OCI-LY7 (cell line): ENCODE measurements around the gene ABHD12. TPM values are rescaled to one million over a fixed set of nuclear protein-coding genes. Genes with fewer than 3 reads are reported as not detected.

Experiments used
- BruUV-seq: library from RNA; stranded (reverse); fragments of 400-500 nt; replicated peaks from 2 replicates; lab custom pipeline; 2021; lab: Mats Ljungman, UMichigan
- CTCF ChIA-PET: fragments of 300-600 bp; sonication (Branson Sonifier 250); formaldehyde crosslinking; loops from one replicate; lab custom pipeline; 2022; ENCODE audit warnings: antibody characterized with exemption; ENCODE audit not compliant: unreplicated experiment; lab: Charles Lee
- POLR2A ChIA-PET: fragments of 300-600 bp; sonication (Branson Sonifier 250); formaldehyde crosslinking; loops from one replicate; lab custom pipeline; 2022; ENCODE audit warnings: antibody characterized with exemption; lab: Charles Lee
- DNase-seq: peaks from one replicate; pipeline ENCODE4 v3.0.0-alpha.2; 2015; ENCODE audit warnings: low spot score
- H2AFZ ChIP-seq: fragments of 200-600 bp; sonication (generic), shearing (Covaris generic); 2 replicates; pipeline ENCODE4 v1.6.1; 2014; ENCODE audit warnings: mild to moderate bottlenecking, antibody characterized with exemption, low read length, moderate library complexity
- H3K27ac ChIP-seq: fragments of 200-600 bp; sonication (generic); 2 replicates; pipeline ENCODE4 v1.5.1; 2014; ENCODE audit warnings: mixed run types, low read depth, mild to moderate bottlenecking, moderate library complexity, low read length, inconsistent platforms; ENCODE audit not compliant: poor library complexity, severe bottlenecking
- H3K36me3 ChIP-seq: fragments of 200-600 bp; sonication (generic); 2 replicates; pipeline ENCODE4 v1.6.1; 2014; ENCODE audit warnings: mild to moderate bottlenecking, antibody characterized with exemption, low read length, moderate library complexity, mixed read lengths; ENCODE audit not compliant: insufficient read depth
- H3K4me1 ChIP-seq: fragments of 200-600 bp; sonication (generic); 2 replicates; pipeline ENCODE4 v1.5.1; 2014; ENCODE audit warnings: mild to moderate bottlenecking, low read length; ENCODE audit not compliant: insufficient read depth, poor library complexity, severe bottlenecking
- H3K4me2 ChIP-seq: fragments of 200-600 bp; sonication (generic); 2 replicates; pipeline ENCODE4 v1.6.1; 2014; ENCODE audit warnings: mild to moderate bottlenecking, low read length
- H3K4me3 ChIP-seq: fragments of 200-600 bp; sonication (generic); 2 replicates; pipeline ENCODE4 v1.5.1; 2014; ENCODE audit warnings: mild to moderate bottlenecking, low read depth, low read length; ENCODE audit not compliant: poor library complexity, severe bottlenecking
- H3K79me2 ChIP-seq: fragments of 200-600 bp; sonication (generic); 2 replicates; pipeline ENCODE4 v1.6.1; 2016; ENCODE audit warnings: low read depth, mild to moderate bottlenecking, low read length, moderate library complexity, mixed read lengths; ENCODE audit not compliant: insufficient read depth
- H3K9me2 ChIP-seq: fragments of 200-600 bp; sonication (generic); 2 replicates; pipeline ENCODE4 v1.6.1; 2016; ENCODE audit warnings: mild to moderate bottlenecking, low read length, mixed read lengths; ENCODE audit not compliant: insufficient read depth
- H3K9me3 ChIP-seq: fragments of 200-600 bp; sonication (generic); 2 replicates; pipeline ENCODE4 v1.6.1; 2014; ENCODE audit warnings: mild to moderate bottlenecking, mixed run types, low read length, mixed read lengths
- H4K20me1 ChIP-seq: fragments of 200-600 bp; sonication (generic); 2 replicates; pipeline ENCODE4 v1.6.1; 2014; ENCODE audit warnings: mild to moderate bottlenecking, antibody characterized with exemption, low read length, moderate library complexity, mixed read lengths; ENCODE audit not compliant: insufficient read depth
- EZH2phosphoT487 ChIP-seq: fragments of 200-600 bp; sonication (generic); IDR thresholded peaks from 2 replicates; pipeline ENCODE4 v1.6.1; 2018; ENCODE audit warnings: low read depth, borderline replicate concordance, mild to moderate bottlenecking, mixed run types, antibody characterized with exemption, low read length, moderate library complexity, mixed read lengths
- intact Hi-C: fragments of 100-400 bp; cut with micrococcal nuclease; formaldehyde crosslinking; loops from one replicate; pipeline ENCODE4 v1.10.0; 2022; ENCODE audit not compliant: unreplicated experiment
- total RNA-seq, 2 experiments: library from RNA; depleted of rRNA in 1 of 2; stranded (reverse); fragments of >200 nt in 1 of 2; shearing (Covaris generic) in 1 of 2; gene quantifications; 2 replicates each; pipeline ENCODE4 v1.2.3, GENCODE V29; 2014 to 2022
- TF ChIP-seq, protein P1 (sequence below): fragments of 200-600 bp; sonication (generic); conservative IDR thresholded peaks from 2 replicates; pipeline ENCODE4 v1.5.1; 2014; ENCODE audit warnings: mild to moderate bottlenecking, antibody characterized with exemption, low read length, moderate library complexity, mixed read lengths

ABHD12 gene
- total RNA-seq, 2 experiments from 2014 or later: 10.6 to 12.9 TPM

GRCh38 chr20:25287631-25288290 lies 102.9 kb downstream of the ABHD12 start:
- Histone ChIP-seq H3K4me2 (no peak overlapping the region), H3K27ac (no peak overlapping the region), H3K36me3 (no peaks in the 10 kb centered on the region; the same call in 1 of the 2 replicates), H4K20me1 (peaks cover 13% of the 10 kb centered on the region; the same call in 1 of the 2 replicates), H3K4me3 (no peak overlapping the region), H3K9me3 (no peaks in the 10 kb centered on the region), H3K79me2 (no peaks in the 10 kb centered on the region), H3K4me1 (peaks cover 5% of the 10 kb centered on the region), H3K9me2 (no peaks in the 10 kb centered on the region), H2AFZ (no peak overlapping the region)
- CTCF ChIA-PET: no interaction called here
- no peak for DNase-seq
- POLR2A ChIA-PET: interaction anchor here (0.7 kb wide), 1 partner anchor 918 kb away, joined by 3 read pairs; no protein-coding TSS in a partner anchor
- intact Hi-C loops: no loop called here
- no TSS peak for BruUV-seq
- TF ChIP-seq, protein P1, sequence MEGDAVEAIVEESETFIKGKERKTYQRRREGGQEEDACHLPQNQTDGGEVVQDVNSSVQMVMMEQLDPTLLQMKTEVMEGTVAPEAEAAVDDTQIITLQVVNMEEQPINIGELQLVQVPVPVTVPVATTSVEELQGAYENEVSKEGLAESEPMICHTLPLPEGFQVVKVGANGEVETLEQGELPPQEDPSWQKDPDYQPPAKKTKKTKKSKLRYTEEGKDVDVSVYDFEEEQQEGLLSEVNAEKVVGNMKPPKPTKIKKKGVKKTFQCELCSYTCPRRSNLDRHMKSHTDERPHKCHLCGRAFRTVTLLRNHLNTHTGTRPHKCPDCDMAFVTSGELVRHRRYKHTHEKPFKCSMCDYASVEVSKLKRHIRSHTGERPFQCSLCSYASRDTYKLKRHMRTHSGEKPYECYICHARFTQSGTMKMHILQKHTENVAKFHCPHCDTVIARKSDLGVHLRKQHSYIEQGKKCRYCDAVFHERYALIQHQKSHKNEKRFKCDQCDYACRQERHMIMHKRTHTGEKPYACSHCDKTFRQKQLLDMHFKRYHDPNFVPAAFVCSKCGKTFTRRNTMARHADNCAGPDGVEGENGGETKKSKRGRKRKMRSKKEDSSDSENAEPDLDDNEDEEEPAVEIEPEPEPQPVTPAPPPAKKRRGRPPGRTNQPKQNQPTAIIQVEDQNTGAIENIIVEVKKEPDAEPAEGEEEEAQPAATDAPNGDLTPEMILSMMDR: no peak
- TF ChIP-seq EZH2phosphoT487: no peak

GRCh38 chr20:25286917-25287316 lies 103.7 kb downstream of the ABHD12 start:
- ChIA-PET POLR2A (no interaction called here), CTCF (no interaction called here)
- DNase-seq: no peak
- Histone ChIP-seq H3K9me3 (no peaks in the 10 kb centered on the region), H3K9me2 (no peaks in the 10 kb centered on the region), H2AFZ (no peak overlapping the region), H3K36me3 (no peaks in the 10 kb centered on the region; the same call in 1 of the 2 replicates), H3K27ac (no peak overlapping the region), H3K4me3 (no peak overlapping the region), H3K79me2 (no peaks in the 10 kb centered on the region), H3K4me2 (no peak overlapping the region), H4K20me1 (peaks cover 21% of the 10 kb centered on the region), H3K4me1 (peaks cover 13% of the 10 kb centered on the region)
- TF ChIP-seq, protein P1: no peak
- TF ChIP-seq EZH2phosphoT487: no peak
- intact Hi-C loops: no loop called here
- no TSS peak for BruUV-seq
